HG03025 (cell line): Measurements from ENCODE around the gene PFDN4.
"Not testable (repeated sequence)": the region's sequence is repeated elsewhere in the genome, so short reads cannot be mapped to it uniquely, and the experiment has no call there.

ENCODE experiments used
- ATAC-seq: cut with Tn5 transposase; IDR thresholded peaks from one replicate; pipeline ENCODE4 v1.9.1; 2021; ENCODE audit warnings: mild to moderate bottlenecking, moderate library complexity; ENCODE audit not compliant: unreplicated experiment, low FRiP score

Gene PFDN4

DNA sequence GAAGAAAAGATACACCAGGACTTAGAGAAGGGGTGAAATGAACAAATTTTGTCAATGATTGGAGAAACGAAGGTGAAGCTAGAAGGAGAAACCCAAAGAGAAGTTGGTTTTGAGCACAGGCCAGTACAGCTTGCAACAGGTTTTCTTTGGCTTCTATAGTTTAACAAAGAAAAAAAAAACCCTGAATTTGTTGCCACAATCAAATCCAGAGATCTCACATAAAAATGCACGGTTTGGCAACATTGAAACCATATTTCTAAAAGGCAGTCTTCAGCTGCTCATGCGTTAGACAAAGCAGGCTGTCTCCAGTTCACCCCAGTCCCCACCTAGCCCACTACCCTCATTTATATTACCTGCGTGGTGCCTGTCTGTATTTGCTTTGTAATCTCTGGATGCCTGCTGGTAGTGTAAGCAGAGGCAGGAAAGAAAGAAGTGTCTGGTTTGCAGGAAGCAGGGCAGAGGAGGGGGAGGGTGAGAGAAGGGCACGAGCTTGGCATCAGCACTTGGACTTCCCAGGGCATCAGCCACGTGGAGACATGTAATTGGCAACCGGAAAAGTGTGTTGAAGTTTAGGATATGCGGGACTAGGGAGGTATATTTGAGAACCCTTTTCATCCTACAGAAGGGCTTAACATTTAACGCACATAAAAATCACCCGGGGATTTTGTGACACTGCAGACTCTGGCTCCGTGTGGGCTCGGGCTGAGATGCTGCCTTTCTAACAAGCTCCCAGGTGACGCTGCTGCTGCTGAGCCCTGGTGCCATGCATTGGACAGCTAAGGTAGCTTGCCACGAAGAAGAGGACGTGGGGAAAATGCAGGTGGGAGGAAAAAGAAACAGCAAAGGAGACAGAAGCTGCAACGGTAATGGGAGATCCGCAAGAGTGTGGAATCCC lies 14.4 kb downstream of the PFDN4 start:
- no peak for ATAC-seq

DNA sequence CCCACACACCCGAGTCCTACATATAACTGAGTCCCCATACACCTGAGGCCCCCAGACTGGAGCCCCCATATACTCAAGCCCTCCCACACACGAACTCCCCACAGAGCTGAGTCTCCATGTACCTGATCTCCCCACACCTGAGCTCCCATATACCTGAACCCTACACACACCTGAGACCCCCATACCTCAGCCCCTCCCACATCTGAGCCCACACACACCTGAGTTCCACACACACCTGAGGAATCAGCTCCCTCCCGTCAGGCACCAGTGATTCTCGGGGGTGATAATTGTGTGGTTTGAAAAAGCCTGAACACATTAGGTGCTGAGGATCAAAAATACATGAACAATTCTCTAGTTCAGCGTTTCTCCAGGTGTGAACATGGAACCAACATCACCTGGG lies 15.4 kb downstream of the PFDN4 start:
- ATAC-seq, result no peak

GRCh38 chr20:54223751-54224150 lies 15.9 kb downstream of the PFDN4 start:
- no peak for ATAC-seq

DNA sequence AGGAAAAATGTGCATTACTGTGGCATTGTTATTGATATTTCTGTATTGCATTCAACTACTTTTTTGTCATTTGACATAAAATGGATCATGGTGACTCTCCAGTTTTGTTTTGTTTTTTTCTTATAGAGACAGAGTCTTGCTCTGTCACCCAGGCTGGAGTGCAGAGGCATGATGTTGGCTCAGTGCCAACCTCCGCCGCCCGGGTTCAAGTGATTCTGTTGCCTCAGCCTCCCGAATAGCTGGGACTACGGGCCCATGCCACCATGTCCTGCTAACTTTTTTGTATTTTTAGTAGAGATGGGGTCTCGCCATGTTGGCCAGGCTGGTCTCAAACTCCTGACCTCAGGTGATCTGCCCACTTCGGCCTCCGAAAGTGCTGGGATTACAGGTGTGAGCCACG lies 16.8 kb downstream of the PFDN4 start:
- ATAC-seq, result not testable (repeated sequence)

DNA sequence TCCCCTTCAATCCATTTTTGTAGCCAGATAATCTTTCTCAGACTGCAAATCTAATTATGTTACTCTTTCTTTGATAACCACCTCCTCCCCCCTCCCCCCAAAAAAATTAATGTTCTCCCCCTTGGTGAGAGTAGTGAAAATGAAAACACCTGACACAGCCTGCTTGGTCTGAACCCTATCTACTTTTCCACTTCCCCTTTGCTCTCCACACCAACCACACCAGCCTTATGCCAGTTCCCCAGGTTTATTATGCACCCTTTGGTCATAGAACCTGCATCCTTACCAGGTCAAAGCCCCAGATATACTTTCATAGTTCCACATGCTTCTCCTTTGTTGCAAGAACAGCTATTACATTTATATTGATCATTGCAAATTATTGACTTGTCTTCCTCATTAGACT lies 19.4 kb downstream of the PFDN4 start:
- ATAC-seq, result peak; percentile 87

GRCh38 chr20:54227751-54228150 lies 19.9 kb downstream of the PFDN4 start:
- ATAC-seq, result no peak

DNA sequence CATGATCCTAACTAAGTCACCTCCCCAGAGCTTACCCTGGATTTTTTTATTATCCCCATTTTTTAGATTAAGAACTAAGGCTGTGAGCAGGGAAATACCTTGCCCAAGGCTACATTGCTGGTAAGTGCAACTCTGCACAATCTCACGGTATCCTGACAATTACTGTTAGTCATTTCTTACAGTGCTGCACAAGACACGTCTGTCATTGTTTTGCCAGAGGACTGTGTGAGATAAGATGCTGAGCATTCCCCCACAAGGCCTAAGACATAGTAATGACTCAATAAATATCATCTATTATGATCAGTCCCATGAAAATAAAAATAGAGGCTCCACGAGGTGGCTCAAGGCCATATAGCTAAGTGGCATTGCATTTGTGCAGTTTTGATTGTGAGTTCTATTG lies 21.0 kb downstream of the PFDN4 start:
- no peak for ATAC-seq

- ATAC-seq, result no peak
These were observed 21.8 kb downstream of the PFDN4 start for GRCh38 chr20:54229566-54230160.

- no peak for ATAC-seq
These were observed 23.1 kb downstream of the PFDN4 start for GRCh38 chr20:54231036-54231435.

DNA sequence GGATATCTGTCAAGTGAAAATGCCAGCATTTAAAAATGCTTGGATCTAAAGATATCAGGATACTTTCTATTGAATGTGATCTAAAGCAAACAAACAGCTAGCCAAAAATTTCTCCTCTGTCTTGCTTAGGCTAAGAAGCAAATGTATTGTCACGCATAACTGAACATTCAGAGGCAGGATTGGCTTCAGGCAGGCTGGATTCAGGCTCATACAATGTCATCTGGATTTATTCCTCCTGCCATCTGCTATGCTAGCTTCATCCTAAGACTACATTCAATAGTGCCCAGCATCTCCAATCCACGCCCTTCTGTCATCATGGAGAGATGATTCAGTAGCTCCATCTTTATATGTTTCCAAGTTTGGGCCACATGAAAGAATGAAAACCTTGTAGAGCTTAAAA lies 27.1 kb downstream of the PFDN4 start:
- no peak for ATAC-seq

DNA sequence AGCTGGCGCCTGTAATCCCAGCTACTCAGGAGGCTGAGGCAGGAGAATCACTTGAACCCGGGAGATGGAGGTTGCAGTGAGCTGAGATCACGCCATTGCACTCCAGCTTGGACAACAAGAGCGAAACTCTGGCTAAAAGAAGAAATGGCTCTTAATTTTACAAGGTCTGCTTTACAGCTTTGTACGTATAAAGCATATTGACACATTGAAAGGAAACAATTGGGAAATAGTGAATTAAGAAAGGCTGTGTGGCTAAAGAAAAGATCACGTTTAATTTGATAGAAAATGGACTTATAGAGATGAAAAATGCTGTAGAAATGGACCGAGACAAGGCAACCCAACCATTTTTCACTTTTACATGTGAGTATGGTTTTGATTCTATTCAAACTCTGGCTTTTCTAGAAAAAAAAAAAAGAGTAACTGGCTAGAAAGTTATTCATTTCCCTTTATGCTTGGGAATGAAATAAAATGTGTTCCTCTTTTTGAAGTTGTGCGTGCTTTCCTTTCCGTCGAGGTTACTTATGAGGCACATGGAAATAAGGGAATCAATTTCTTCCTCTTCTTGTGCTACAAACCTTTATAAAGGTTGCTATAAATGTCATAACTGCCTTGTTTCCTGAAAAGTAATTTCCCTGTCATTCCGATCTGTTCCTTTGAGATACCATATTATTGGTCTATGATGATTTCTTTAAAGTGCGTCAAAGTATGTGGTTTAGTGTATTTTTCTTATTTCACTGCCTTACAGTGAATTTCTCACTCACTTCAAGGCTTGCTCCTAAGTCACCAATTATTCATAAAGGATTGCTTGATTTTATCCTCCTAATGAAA lies 29.4 kb downstream of the PFDN4 start:
- no peak for ATAC-seq

DNA sequence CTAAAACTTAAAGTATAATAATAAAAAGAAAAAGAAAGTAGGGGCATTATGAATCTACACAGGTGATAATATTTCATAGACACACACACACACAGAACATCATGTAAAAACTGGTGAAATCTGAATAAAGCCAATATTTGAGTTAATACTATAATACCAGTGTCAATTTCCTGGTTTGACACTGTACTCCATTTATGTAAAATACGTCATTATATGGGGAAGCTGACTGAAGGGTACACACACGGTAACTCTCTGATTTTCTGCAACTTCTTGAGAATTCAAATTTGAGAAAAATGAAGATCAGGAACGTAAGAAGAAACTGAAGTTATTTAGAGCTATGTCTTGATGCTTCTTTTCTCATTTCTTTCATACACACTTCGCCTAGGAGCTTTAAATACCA lies 36.2 kb downstream of the PFDN4 start:
- ATAC-seq, result no peak

- ATAC-seq, result not testable (repeated sequence)
These were observed 40.8 kb downstream of the PFDN4 start for GRCh38 chr20:54248705-54249104.

- ATAC-seq, result no peak
These were observed 42.8 kb downstream of the PFDN4 start for GRCh38 chr20:54250691-54251090.

- ATAC-seq, result no peak
These were observed 43.2 kb downstream of the PFDN4 start for GRCh38 chr20:54251096-54251495.

- ATAC-seq, result no peak
These were observed 46.7 kb downstream of the PFDN4 start for GRCh38 chr20:54254596-54254995.

DNA sequence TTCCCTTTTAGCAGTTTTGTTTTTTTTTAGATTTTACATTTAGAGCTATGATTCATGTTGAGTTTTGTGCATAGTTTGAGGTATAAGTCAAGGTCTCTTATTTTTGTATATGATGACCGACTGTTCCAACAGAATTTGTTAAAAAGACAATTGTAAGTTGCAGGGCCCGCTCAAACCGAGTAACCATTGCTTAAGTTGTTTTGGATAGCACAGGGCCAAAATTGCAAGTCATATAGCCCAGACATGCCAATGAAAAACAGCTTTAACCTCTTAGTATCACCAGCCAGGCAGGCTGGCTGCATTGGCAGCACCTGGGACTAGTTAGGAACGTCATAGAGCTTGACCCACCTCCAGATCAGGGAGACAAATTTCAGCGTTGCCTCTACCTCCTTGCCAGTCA lies 47.3 kb downstream of the PFDN4 start:
- ATAC-seq, result no peak

DNA sequence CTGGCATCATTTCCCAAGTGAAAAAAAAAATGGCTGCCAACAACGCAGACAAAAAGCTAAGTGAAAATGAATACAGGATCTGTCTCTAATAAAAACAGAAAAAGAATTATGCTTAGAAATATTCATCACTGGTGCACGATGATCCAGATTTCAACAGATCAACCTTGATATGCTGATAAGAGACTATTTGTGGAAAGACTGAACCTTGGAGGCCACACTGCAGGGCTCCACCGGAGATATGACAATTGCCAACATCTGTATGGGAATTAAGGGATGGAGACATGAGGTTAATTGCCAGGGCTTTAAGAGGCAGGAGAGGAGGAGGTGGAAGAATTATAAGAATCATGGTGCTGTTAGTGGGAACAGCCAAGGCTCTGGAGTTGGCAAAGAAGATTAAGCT lies 48.3 kb downstream of the PFDN4 start:
- no peak for ATAC-seq

- ATAC-seq, result no peak
These were observed 49.4 kb downstream of the PFDN4 start for GRCh38 chr20:54257071-54257816.

DNA sequence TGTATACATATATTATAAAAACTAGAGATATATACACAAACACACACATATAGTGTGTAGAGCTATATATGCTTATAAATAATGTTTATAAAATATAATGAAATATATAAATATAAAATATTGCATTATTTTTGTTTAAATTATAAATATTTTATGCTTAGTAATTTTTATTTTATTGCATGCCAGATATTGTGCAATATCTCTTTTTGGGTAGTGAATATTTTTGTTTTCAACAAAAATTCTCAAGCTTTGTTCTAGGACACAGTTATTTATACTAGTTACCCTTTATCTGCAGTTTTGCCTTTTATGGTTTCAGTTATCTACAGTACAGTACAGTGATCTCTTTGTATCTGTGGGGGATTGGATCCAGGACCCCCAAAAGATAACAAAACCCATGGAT lies 52.2 kb downstream of the PFDN4 start:
- ATAC-seq, result no peak

DNA sequence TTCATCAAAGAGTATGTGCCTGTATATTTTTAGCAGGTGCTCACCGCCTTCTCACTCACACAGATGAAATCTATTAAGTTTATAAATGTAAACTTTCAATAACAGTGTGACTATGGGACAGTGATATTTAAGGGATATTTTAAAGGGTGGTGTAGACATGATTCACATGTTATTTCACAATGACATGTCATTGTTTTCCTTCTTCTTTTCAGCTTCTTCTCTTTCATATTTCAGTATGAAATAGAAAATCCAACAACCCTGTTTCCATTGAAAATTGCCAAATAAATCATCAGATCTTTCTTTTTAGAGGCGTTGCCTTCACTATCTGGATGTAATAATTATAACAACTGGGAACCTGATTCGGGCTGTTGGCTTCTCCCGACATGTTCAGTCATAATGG lies 54.8 kb downstream of the PFDN4 start:
- no peak for ATAC-seq
